ENCODE results near the gene IFT43.

DNA sequence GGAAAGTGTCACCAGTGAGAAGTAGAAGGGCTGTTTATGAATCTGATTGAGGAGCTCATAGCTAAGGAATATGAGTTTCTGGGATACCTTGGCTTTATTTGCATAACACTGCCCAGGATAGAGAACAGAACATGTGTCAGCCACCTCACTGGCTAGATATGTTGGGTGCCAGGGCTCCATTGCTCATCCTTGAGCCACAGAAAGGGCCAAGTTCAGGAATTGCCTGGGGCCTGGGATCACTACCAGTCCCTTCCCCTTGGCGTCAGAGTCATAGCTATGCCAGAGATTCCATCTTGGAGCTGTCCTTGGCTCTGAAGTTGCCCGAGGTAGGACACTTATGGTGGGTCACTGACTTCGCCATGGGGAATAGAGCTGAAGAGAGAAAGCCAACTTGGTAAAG lies 49.0 kb downstream of the IFT43 start:
- TF ChIP-seq NFRKB (IDR thresholded peaks at IDR 0.05) (no peak), ELF4 (IDR thresholded peaks at IDR 0.05) (no peak), FOXM1 (IDR thresholded peaks at IDR 0.05; ENCODE audit: borderline replicate concordance) (no peak), FOXA1 (IDR thresholded peaks at IDR 0.05) (no peak), BHLHE40 (IDR thresholded peaks at IDR 0.05; ENCODE audit: borderline replicate concordance) (no peak), FOXK2 (IDR thresholded peaks at IDR 0.05) (no peak), ZNF384 (IDR thresholded peaks at IDR 0.05) (no peak), SP1 (IDR thresholded peaks at IDR 0.05) (no peak), ARNT (IDR thresholded peaks at IDR 0.05) (no peak), SUZ12 (IDR thresholded peaks at IDR 0.05) (no peak), CTBP1 (IDR thresholded peaks at IDR 0.05; ENCODE audit: borderline replicate concordance) (no peak)
- TF ChIP-seq, protein P1, sequence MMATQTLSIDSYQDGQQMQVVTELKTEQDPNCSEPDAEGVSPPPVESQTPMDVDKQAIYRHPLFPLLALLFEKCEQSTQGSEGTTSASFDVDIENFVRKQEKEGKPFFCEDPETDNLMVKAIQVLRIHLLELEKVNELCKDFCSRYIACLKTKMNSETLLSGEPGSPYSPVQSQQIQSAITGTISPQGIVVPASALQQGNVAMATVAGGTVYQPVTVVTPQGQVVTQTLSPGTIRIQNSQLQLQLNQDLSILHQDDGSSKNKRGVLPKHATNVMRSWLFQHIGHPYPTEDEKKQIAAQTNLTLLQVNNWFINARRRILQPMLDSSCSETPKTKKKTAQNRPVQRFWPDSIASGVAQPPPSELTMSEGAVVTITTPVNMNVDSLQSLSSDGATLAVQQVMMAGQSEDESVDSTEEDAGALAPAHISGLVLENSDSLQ (IDR thresholded peaks at IDR 0.05): no peak

Measured in HEK293T (cell line).